Bronchial epithelial cell (primary cell): ENCODE measurements around the gene KRT15. TPM values are rescaled to one million over a fixed set of nuclear protein-coding genes. Genes with fewer than 3 reads are reported as not detected.

Experiments
- DNase-seq: peaks from one replicate; pipeline ENCODE4 v3.0.0-alpha.2; 2010; ENCODE audit warnings: low read depth
- FAIRE-seq: peaks from 2 replicates; lab custom pipeline; 2011; peaks lifted over from hg19 to GRCh38; lab: Jason Lieb, UNC
- H3K27me3 ChIP-seq: 2 replicates; pipeline ENCODE4 v1.5.1; 2011; ENCODE audit warnings: low read length; ENCODE audit not compliant: control insufficient read depth, insufficient read depth
- H3K36me3 ChIP-seq: 2 replicates; pipeline ENCODE4 v1.5.1; 2011; ENCODE audit warnings: low read length; ENCODE audit not compliant: control insufficient read depth, insufficient read depth
- H3K4me3 ChIP-seq: 2 replicates; pipeline ENCODE4 v1.5.1; 2011; ENCODE audit warnings: mild to moderate bottlenecking, low read depth, low read length, control low read depth
- total RNA-seq: library from RNA; depleted of rRNA; stranded (reverse); fragments of >200 nt; gene quantifications from 2 replicates; pipeline ENCODE4 v1.2.1, GENCODE V29; 2014
- TF ChIP-seq, protein P1 (sequence below): IDR thresholded peaks from 2 replicates; pipeline ENCODE4 v1.5.1; 2011; ENCODE audit warnings: mild to moderate bottlenecking, moderate library complexity, low read length, control low read depth, inconsistent platforms; ENCODE audit not compliant: insufficient read depth, severe bottlenecking

The KRT15 gene
- total RNA-seq, 1 donor from 2014 or later, result 67.9 TPM

DNA sequence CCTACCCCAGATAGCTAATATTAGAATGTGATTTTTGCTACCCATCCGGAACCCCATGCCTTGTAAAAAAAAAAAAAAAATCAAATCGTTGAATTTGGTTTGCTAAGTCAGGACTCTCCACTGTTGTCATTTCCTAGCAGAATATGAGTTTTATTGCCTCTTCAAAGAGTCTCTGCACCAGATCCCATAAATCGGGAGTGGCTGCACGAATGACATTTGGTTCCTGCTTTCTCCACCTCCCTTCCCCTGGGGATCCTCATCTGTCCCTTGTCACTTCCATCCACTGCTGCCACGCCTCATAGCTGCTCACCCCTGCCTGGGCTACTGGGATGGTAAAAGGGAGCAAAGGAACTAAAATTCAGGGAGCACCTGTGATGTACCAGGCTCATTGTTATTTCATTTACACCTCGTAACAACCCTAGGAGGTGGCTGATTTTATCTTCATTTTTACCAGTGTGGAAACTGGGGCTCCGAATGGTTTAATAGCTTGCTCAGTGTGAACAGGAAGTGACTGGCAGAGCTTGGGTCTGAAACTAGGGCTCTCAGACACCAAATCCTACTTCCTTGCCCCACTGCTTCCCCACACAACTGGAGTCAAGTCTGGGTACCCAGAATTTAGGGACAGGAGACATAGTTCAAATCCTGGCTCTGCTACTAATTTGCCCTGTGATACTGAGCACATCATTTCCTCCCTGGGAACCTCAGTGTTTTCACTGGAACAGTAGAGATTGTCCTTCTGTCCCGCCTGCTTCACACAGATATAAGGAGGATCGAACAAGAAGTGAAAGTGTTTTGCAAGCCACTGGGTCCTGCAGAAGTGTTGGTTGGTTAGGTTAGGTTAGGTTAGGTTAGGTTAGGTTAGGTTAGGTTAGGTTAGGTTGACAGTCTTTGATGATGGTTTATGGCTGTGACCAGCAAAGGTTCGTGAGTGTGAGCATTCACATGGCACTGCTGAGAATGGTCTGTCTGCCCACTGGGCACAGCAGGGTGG, 28.4 kb downstream of the KRT15 start:
- Histone ChIP-seq H3K4me3 (no peak overlapping the region), H3K27me3 (no peaks in the 10 kb centered on the region), H3K36me3 (no peaks in the 10 kb centered on the region)
- DNase-seq (no peak), FAIRE-seq (peak; percentile 7)
- TF ChIP-seq, protein P1, sequence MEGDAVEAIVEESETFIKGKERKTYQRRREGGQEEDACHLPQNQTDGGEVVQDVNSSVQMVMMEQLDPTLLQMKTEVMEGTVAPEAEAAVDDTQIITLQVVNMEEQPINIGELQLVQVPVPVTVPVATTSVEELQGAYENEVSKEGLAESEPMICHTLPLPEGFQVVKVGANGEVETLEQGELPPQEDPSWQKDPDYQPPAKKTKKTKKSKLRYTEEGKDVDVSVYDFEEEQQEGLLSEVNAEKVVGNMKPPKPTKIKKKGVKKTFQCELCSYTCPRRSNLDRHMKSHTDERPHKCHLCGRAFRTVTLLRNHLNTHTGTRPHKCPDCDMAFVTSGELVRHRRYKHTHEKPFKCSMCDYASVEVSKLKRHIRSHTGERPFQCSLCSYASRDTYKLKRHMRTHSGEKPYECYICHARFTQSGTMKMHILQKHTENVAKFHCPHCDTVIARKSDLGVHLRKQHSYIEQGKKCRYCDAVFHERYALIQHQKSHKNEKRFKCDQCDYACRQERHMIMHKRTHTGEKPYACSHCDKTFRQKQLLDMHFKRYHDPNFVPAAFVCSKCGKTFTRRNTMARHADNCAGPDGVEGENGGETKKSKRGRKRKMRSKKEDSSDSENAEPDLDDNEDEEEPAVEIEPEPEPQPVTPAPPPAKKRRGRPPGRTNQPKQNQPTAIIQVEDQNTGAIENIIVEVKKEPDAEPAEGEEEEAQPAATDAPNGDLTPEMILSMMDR, result no peak

DNA sequence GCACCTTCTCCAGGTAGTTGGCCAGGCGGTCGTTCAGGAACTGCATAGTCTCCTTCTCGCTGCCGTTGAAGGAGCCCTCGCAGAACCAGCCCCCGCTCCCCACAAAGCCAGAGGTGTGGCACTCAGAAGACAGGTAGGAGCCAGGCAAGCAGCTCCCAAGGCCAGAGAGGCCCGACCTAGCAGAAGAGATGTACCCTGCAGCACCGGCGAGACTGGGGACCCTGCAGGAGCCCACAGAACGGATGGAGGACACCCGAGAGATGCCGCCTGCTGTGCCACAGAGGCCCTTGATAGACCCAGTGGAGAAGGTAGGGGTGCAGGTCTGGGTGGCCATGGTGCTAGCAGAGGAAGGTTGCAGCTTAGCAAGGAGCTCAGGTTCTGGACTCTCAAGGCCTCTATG, 29.2 kb downstream of the KRT15 start, which contains the start of gene KRT36:
TSS of gene KRT36 (minus strand) at position 380 of the 400 bp plus-strand sequence. CDS start at position 334, 46 bp downstream.
- FAIRE-seq, result no peak
- TF ChIP-seq, protein P1, result no peak
- no peak within 1 kb of the TSS for H3K4me3 ChIP-seq
- no peaks in the 10 kb centered on the region for H3K27me3 ChIP-seq
- H3K36me3 ChIP-seq, result no peaks in the 10 kb centered on the region
- no peak for DNase-seq

DNA sequence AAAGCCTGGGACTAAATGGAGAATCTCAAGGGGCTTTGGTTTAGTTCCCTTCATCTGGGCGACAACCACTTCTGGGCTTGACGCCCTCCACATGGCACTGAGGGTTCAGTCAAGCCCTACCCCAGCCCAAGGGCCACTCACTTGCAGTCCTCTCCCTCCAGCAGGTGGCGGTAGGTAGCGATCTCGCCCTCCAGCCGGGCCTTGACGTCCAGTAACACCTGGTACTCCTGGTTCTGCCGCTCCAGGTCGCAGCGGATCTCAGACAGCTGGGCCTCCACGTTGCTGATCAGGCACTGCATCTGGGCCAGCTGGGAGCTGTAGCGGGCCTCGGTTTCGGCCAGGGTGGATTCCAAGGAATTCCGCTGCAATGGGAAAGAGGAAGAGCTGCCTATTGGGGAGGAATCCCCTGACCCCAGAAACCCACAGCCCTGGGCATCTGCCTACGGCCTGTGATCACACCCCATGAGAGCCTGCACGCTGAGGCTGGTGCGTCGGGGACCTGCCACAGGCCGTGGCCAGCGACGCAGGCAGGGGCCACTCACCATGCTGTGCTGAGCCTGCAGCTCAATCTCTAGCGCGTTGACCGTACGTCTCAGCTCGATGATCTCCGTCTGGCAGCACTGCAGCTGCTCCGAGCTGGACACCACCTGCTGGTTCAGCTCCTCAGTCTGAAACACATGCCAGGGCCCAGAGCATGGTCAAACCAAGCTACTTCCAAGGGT, 31.7 kb downstream of the KRT15 start:
- TF ChIP-seq, protein P1, result peak; percentile 42
- FAIRE-seq (no peak), DNase-seq (no peak)
- Histone ChIP-seq H3K27me3 (no peaks in the 10 kb centered on the region), H3K4me3 (no peak overlapping the region), H3K36me3 (no peaks in the 10 kb centered on the region)

DNA sequence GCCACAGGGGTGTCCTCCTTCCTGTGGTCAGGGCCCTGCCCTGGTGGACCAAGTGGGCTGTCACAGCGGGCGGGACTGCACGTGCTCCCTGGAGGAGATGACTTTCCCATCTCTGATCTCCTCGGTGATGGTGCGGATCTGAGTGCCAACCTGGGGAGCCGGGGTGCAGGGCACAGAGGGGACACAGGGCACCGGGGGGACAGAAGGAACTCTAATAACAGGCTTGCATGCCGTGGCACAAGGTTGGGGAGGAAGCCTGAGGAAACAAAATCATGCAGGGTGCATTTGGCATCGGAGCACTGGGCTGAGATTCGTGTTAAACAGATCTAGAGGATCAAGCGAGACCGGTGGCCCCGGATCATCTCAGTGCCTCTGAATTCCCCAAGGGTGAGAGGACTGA, 32.4 kb downstream of the KRT15 start:
- H3K27me3 ChIP-seq, result no peaks in the 10 kb centered on the region
- FAIRE-seq, result no peak
- H3K4me3 ChIP-seq, result no peak overlapping the region
- TF ChIP-seq, protein P1, result no peak
- H3K36me3 ChIP-seq, result no peaks in the 10 kb centered on the region
- DNase-seq, result no peak

DNA sequence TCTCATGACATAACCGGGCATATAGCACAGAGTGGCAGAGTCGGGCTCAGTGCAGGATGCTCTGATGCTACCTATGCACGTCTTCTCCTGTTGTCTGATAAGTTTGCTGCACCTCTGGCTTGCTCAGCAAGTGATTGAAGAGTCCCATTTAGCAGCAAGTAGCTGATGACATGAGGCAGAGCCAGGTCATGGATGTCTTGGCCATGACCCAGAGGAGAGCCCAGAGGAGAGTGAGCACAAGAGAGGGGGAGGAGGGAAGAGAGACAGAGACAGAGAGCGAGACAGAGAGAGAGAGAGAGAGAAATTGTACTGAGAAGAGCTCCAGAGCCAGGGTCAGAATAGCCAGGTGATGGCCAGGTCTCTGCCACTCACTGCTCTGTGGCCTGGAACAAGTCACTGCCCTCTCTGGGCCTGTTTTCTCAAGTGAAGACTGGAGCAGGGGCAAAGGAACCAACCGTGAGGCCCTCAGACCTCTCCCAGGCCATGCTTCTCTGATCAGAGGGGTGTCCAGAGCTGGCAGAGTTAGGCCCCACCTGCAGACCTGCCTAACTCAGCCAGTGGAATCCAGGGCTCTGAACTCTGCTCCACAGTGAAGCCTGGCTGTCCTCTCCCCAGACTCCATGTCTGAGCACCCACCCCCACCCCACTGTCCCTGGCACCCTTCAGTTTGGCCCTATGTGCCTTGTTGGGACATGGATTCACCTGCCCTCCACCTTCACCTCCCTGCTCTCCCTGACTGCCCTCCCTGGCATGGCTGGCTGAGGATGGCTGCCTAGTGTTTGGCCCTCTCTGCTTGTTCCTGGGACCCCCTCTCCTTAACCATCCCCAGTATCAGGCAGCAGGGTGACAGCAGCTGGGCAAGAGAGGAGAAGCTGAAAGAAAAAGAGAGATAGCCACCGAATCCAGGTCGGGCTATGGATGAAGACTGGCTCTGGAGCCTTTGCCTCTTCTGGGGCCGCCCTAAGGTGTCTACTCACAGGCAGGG, 33.5 kb downstream of the KRT15 start:
- FAIRE-seq, result peak; percentile 36

More for the DNA sequence above, 33.5 kb downstream of the KRT15 start:
- TF ChIP-seq, protein P1, result no peak
- H3K4me3 ChIP-seq, result no peak overlapping the region
- H3K36me3 ChIP-seq, result no peaks in the 10 kb centered on the region
- H3K27me3 ChIP-seq, result no peaks in the 10 kb centered on the region
- DNase-seq, result no peak
